HepG2 (cell line): ENCODE results near the gene TRIP6. TPM values are rescaled to one million over a fixed set of nuclear protein-coding genes. Genes with fewer than 3 reads are reported as not detected.

Source experiments
- ARID5B ChIP-seq: IDR thresholded peaks from 2 replicates; pipeline ENCODE4 v1.4.0; 2020; ENCODE audit warnings: mild to moderate bottlenecking, missing genetic modification reagents
- CREBL2 ChIP-seq: sonication (generic); formaldehyde crosslinking; IDR thresholded peaks from 2 replicates; pipeline ENCODE4 v1.8.1; 2023; ENCODE audit warnings: missing genetic modification reagents, mild to moderate bottlenecking, borderline replicate concordance
- ESRRA ChIP-seq: sonication (generic); formaldehyde crosslinking; IDR thresholded peaks from 2 replicates; pipeline ENCODE4 v1.5.1; 2020; ENCODE audit warnings: mild to moderate bottlenecking, low read depth, missing genetic modification reagents
- GABPB1 ChIP-seq: IDR thresholded peaks from 2 replicates; pipeline ENCODE4 v1.6.1; 2016; ENCODE audit warnings: mild to moderate bottlenecking, missing genetic modification reagents, moderate library complexity, missing compliant biosample characterization
- LRRFIP1 ChIP-seq: sonication (generic); formaldehyde crosslinking; conservative IDR thresholded peaks from 2 replicates; pipeline ENCODE4 v1.4.0; 2020; ENCODE audit warnings: missing genetic modification reagents
- MXD4 ChIP-seq: IDR thresholded peaks from 2 replicates; pipeline ENCODE4 v1.6.1; 2016; ENCODE audit warnings: mild to moderate bottlenecking, missing biosample characterization, missing genetic modification reagents
- SKI ChIP-seq: fragments of 450-650 bp; IDR thresholded peaks from one replicate; pipeline ENCODE4 v1.6.1; 2018; ENCODE audit warnings: mild to moderate bottlenecking; ENCODE audit not compliant: partially characterized antibody
- SKIL ChIP-seq: sonication (generic); formaldehyde crosslinking; IDR thresholded peaks from 2 replicates; pipeline ENCODE4 v1.8.0; 2022; ENCODE audit warnings: missing genetic modification reagents, mild to moderate bottlenecking, moderate library complexity, borderline replicate concordance
- ZNF770 ChIP-seq: sonication (generic); formaldehyde crosslinking; IDR thresholded peaks from 2 replicates; pipeline ENCODE4 v1.5.0; 2020; ENCODE audit warnings: mild to moderate bottlenecking, missing genetic modification reagents
- ZNF775 ChIP-seq: sonication (generic); formaldehyde crosslinking; IDR thresholded peaks from 2 replicates; pipeline ENCODE4 v1.4.0; 2020; ENCODE audit warnings: missing genetic modification reagents, mild to moderate bottlenecking, moderate library complexity, borderline replicate concordance
- ZNF891 ChIP-seq: sonication (generic); formaldehyde crosslinking; IDR thresholded peaks from 2 replicates; pipeline ENCODE4 v1.5.0; 2020; ENCODE audit warnings: mild to moderate bottlenecking, missing genetic modification reagents
- ZSCAN20 ChIP-seq: sonication (generic); formaldehyde crosslinking; IDR thresholded peaks from 2 replicates; pipeline ENCODE4 v1.4.0; 2020; ENCODE audit warnings: missing genetic modification reagents, mild to moderate bottlenecking, borderline replicate concordance
- ZZZ3 ChIP-seq: sonication (generic); formaldehyde crosslinking; IDR thresholded peaks from 2 replicates; pipeline ENCODE4 v1.4.0; 2020; ENCODE audit warnings: missing genetic modification reagents, mild to moderate bottlenecking, borderline replicate concordance
- polyA plus RNA-seq, 8 experiments: library from polyadenylated mRNA; depleted of rRNA in 3 of 8; stranded (reverse) in 7 of 8; unstranded in 1 of 8; fragments of >200 nt; fragmentation: Illumina TruSeq in 4 of 8; extraction: Trizol in 4 of 8; gene quantifications; 2 replicates each; pipeline versions ENCODE4 v1.2.1 to v1.2.3, GENCODE V29; 2011 to 2016; ENCODE audit warnings: low read depth in 4 of 8, missing spikeins in 1 of 8, mixed read lengths in 1 of 8; ENCODE audit not compliant: insufficient read depth in 1 of 8
- total RNA-seq, 5 experiments: library from RNA; depleted of rRNA; stranded (reverse); fragments of >200 nt; fragmentation: Illumina TruSeq; extraction: Trizol; gene quantifications; 2 replicates each; pipeline ENCODE4 v1.2.3, GENCODE V29; 2016; ENCODE audit warnings: low read depth in 1 of 5

TRIP6 gene
- total and polyA plus RNA-seq, 2 of the 13 experiments (the other 11 are each of a cell fraction or from before 2014, with no cell fraction given) = 0.34 to 0.38 TPM

- peak; percentile 99; the same call in 1 of the 2 replicates for TF ChIP-seq ZZZ3
- TF ChIP-seq SKI = no peak
- TF ChIP-seq ZNF775 (CRISPR knock-in tag) = no peak
- TF ChIP-seq GABPB1 (CRISPR knock-in tag) = peak; percentile 95
- TF ChIP-seq LRRFIP1 (CRISPR knock-in tag) = no peak
- TF ChIP-seq ZNF891 (CRISPR knock-in tag) = peak; percentile 89
- no peak; the same call in 1 of the 2 replicates for TF ChIP-seq CREBL2 (CRISPR knock-in tag)
- TF ChIP-seq ARID5B (CRISPR knock-in tag) = peak; percentile 68
- TF ChIP-seq MXD4 (CRISPR knock-in tag) = peak; percentile 41; the same call in 1 of the 2 replicates
- no peak for TF ChIP-seq ZSCAN20 (CRISPR knock-in tag)
- no peak for TF ChIP-seq SKIL (CRISPR knock-in tag)
- TF ChIP-seq ZNF770 (CRISPR knock-in tag) = peak; percentile 13; the same call in 1 of the 2 replicates
- TF ChIP-seq ESRRA = peak; percentile 52; the same call in 1 of the 2 replicates
These were observed 7.6 kb downstream of the TRIP6 start, which contains the start of gene SRRT (continued) for GRCh38 chr7:100874577-100875355.
